Psoas muscle (tissue), 8 donors: ENCODE results near the gene LRRC17. TPM values are rescaled to one million over a fixed set of nuclear protein-coding genes. Genes with fewer than 3 reads are reported as not detected.

Source experiments
- ATAC-seq, 4 donors: fragments of 200-7000 bp; cut with Tn5 transposase; one replicate each; pipeline ENCODE4 v1.9.1; 2020; ENCODE audit warnings: moderate library complexity in 3 of 4, mild to moderate bottlenecking in 2 of 4
- DNase-seq, 2 donors: peaks; one replicate each; pipeline ENCODE4 v3.0.0-alpha.2; 2020
- H3K27ac ChIP-seq: fragments of 200-600 bp; one replicate; pipeline ENCODE4 v1.8.0; 2022
- H3K27me3 ChIP-seq, 3 donors: fragments of 200-600 bp in 1 of 3; one replicate each; pipeline versions ENCODE4 v1.6.1 to v1.8.0; 2013 to 2022; ENCODE audit warnings: low read length in 2 of 3, mild to moderate bottlenecking in 2 of 3, moderate library complexity in 1 of 3; ENCODE audit not compliant: insufficient read depth in 3 of 3
- H3K36me3 ChIP-seq, 2 donors: fragments of 200-600 bp in 1 of 2; one replicate each; pipeline versions ENCODE4 v1.6.1 to v1.8.0; 2013 to 2022; ENCODE audit warnings: low read depth in 1 of 2, mild to moderate bottlenecking in 1 of 2, moderate library complexity in 1 of 2; ENCODE audit not compliant: insufficient read depth in 1 of 2
- H3K4me1 ChIP-seq: fragments of 200-600 bp; one replicate; pipeline ENCODE4 v1.8.0; 2022
- H3K4me3 ChIP-seq: fragments of 200-600 bp; one replicate; pipeline ENCODE4 v1.8.0; 2022; ENCODE audit warnings: mild to moderate bottlenecking
- H3K9me3 ChIP-seq: fragments of 200-600 bp; one replicate; pipeline ENCODE4 v1.8.0; 2022
- CTCF ChIP-seq: fragments of 200-600 bp; IDR thresholded peaks from one replicate; pipeline ENCODE4 v1.8.0; 2022; ENCODE audit warnings: antibody characterized with exemption
- WGBS, 3 donors: extraction: QIAGEN DNeasy Blood & Tissue Kit; methylation state at CpG; one replicate each; pipeline versions ENCODE4 v1.1.6 to v1.1.7; 2013; 5-methylcytosine and 5-hydroxymethylcytosine counted together
- intact Hi-C, 2 donors: fragments of 100-400 bp; cut with DNase I; formaldehyde crosslinking; loops; one replicate each; pipeline versions ENCODE4 v1.11.0 to v1.14.2; 2022
- polyA plus RNA-seq, 3 donors: library from polyadenylated mRNA; stranded (reverse); fragments of 200-250 nt; gene quantifications; one replicate each; pipeline ENCODE4 v1.2.3, GENCODE V29; 2013
- total RNA-seq, 4 donors: library from RNA; stranded (reverse); fragmentation: NEBNext Ultra II Directional in 2 of 4; extraction: Animal tissue kit (Norgen Biotek cat#: 25700) in 2 of 4; gene quantifications; one replicate each; pipeline versions ENCODE4 v1.2.1 to v1.2.4, GENCODE V29; 2021 to 2023
- donor health status: healthy with polysubstance abuse.
- donor health status: DM: no; HTN: no; CAD: no; lungs with moderate emphysema.
- donor health status: Bipolar disorder and iron deficiency.
- donor health status: healthy.
- donor health status: DM: yes; HTN: yes; CAD: no.
- donor health status: DM: no; HTN: no; CAD: no.
- donor health status: DM: no; HTN: no; CAD: no.
- donor health status: DM: yes; HTN: yes; CAD: no.

LRRC17 gene
- total and polyA plus RNA-seq, 7 donors, result 0.34 to 3.6 (median 0.84) TPM

GRCh38 chr7:102890292-102890970, 22.4 kb upstream of the LRRC17 start:
- Histone ChIP-seq H3K4me1 (peaks cover 8% of the 10 kb centered on the region), H3K4me3 (no peak overlapping the region), H3K27ac (no peak overlapping the region), H3K9me3 (no peaks in the 10 kb centered on the region), H3K36me3 (no peaks in the 10 kb centered on the region), H3K27me3 (no peaks in the 10 kb centered on the region)
- DNase-seq (no peak), ATAC-seq (no peak)
- intact Hi-C loops, result no loop called here
- 84 to 91% (median 90%) methylated on average over 2 of the region's 2 CpGs for WGBS, 3 donors
- TF ChIP-seq CTCF, result no peak

- H3K4me3 ChIP-seq, result no peak overlapping the region
- H3K36me3 ChIP-seq, result no peaks in the 10 kb centered on the region
- 72 to 73% (median 73%) methylated on average over 5 of the region's 5 CpGs for WGBS, 3 donors
- no peak for TF ChIP-seq CTCF
- DNase-seq (no peak), ATAC-seq (peak in 1 of 4 donors; percentile 7)
- peaks cover 8% of the 10 kb centered on the region for H3K4me1 ChIP-seq
- intact Hi-C loops, result no loop called here
- H3K27ac ChIP-seq, result no peak overlapping the region
- no peaks in the 10 kb centered on the region for H3K27me3 ChIP-seq
- no peaks in the 10 kb centered on the region for H3K9me3 ChIP-seq
Observed at GRCh38 chr7:102890971-102891692, 21.7 kb upstream of the LRRC17 start.

GRCh38 chr7:102891693-102892261, 21.0 kb upstream of the LRRC17 start:
- intact Hi-C loops, result no loop called here
- peaks cover 8% of the 10 kb centered on the region for H3K4me1 ChIP-seq
- no peak for TF ChIP-seq CTCF
- DNase-seq (peak; percentile 30 to 55), ATAC-seq (peak; percentile 73 to 82 (median 80))
- no peak overlapping the region for H3K27ac ChIP-seq
- H3K27me3 ChIP-seq, result no peaks in the 10 kb centered on the region
- 41 to 56% (median 50%) methylated on average over 1 of the region's 1 CpG for WGBS, 3 donors
- no peaks in the 10 kb centered on the region for H3K9me3 ChIP-seq
- H3K36me3 ChIP-seq, result no peaks in the 10 kb centered on the region
- no peak overlapping the region for H3K4me3 ChIP-seq

- no peak for ATAC-seq
- DNase-seq, result no peak
- Histone ChIP-seq H3K36me3 (no peaks in the 10 kb centered on the region), H3K27me3 (no peaks in the 10 kb centered on the region), H3K4me1 (peaks cover 8% of the 10 kb centered on the region), H3K27ac (no peak overlapping the region), H3K9me3 (no peaks in the 10 kb centered on the region), H3K4me3 (no peak overlapping the region)
- intact Hi-C loops, result no loop called here
- TF ChIP-seq CTCF, result no peak
- WGBS, 3 donors, result 79 to 92% (median 88%) methylated on average over 1 of the region's 1 CpG
Observed at GRCh38 chr7:102892631-102893278, 20.0 kb upstream of the LRRC17 start.
